ENCODE results near the gene PON3. TPM values are rescaled to one million over a fixed set of nuclear protein-coding genes. Genes with fewer than 3 reads are reported as not detected.

Gene PON3
- total and polyA plus RNA-seq, 2 of the 13 experiments (the other 11 are each of a cell fraction or from before 2014, with no cell fraction given) = 23.6 to 37.8 TPM

DNA sequence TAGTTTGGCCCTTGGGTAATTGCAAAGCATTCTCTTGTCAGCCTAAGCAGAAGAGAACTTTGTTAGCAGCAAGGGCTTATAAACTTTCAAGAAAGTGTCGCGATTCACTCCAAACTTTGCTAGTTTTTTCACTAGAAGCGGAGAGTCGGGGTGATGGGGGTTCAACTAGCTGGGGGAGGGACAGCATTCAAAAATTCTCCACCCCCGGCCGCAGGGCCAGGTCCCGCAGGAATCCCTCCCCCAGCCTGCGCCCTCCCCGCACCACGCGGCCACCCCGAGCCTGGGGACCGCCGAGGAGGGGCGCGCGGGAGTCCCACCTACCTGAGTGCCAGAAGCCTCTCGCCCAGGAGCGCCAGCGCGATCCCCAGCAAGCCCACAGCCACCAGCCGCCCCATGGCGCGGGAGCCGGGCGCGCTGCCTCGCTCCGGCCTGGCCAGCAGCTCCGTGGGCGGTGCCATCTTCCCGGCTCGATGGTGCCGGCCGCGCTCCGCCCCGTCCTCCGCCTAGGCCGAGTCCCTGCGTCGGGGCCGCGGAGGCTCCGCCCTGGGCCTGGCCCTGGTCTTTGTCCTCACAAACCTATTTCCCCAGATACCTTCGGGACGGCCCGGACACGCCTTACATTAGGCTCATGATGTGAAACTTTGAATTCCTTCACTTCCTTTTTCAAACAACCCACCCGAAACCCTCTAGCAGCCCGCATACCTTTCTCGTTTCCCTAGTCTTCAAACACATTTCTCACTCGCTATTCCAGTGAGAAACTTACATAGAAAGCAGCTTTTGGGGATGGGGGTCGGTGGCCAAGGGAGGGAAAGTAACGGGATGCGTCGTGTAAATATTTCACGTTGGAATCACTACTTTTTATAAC is 38.6 kb upstream of the PON3 start, which contains the start of gene PON2 (continued):
- TF ChIP-seq ZNF724P (CRISPR knock-in tag; IDR thresholded peaks at IDR 0.05; ENCODE audit: borderline replicate concordance) (no peak; the same call in 1 of the 2 replicates), ZNF329 (CRISPR knock-in tag; IDR thresholded peaks at IDR 0.05; ENCODE audit: low read depth) (peak; percentile 84), TOE1 (CRISPR knock-in tag; IDR thresholded peaks at IDR 0.05) (0 out of 2 replicates have a peak, but pooled peaks have one; percentile 68), CBX2 (IDR thresholded peaks at IDR 0.05; ENCODE audit: low read depth, low read length) (no peak), CBX2 (CRISPR knock-in tag; IDR thresholded peaks at IDR 0.05; ENCODE audit: low read depth) (no peak), MATR3 (CRISPR knock-in tag; IDR thresholded peaks at IDR 0.05) (no peak), BORCS8-MEF2B (CRISPR knock-in tag; IDR thresholded peaks at IDR 0.05) (peak; percentile 89), ZNF44 (CRISPR knock-in tag; IDR thresholded peaks at IDR 0.05) (no peak), ZFP41 (CRISPR knock-in tag; IDR thresholded peaks at IDR 0.05; ENCODE audit: borderline replicate concordance) (no peak), ZNF780A (CRISPR knock-in tag; IDR thresholded peaks at IDR 0.05) (no peak), TSC22D2 (CRISPR knock-in tag; IDR thresholded peaks at IDR 0.05; ENCODE audit: borderline replicate concordance) (no peak), ZFP36L2 (CRISPR knock-in tag; IDR thresholded peaks at IDR 0.05) (no peak)
- TF ChIP-seq, protein P1, sequence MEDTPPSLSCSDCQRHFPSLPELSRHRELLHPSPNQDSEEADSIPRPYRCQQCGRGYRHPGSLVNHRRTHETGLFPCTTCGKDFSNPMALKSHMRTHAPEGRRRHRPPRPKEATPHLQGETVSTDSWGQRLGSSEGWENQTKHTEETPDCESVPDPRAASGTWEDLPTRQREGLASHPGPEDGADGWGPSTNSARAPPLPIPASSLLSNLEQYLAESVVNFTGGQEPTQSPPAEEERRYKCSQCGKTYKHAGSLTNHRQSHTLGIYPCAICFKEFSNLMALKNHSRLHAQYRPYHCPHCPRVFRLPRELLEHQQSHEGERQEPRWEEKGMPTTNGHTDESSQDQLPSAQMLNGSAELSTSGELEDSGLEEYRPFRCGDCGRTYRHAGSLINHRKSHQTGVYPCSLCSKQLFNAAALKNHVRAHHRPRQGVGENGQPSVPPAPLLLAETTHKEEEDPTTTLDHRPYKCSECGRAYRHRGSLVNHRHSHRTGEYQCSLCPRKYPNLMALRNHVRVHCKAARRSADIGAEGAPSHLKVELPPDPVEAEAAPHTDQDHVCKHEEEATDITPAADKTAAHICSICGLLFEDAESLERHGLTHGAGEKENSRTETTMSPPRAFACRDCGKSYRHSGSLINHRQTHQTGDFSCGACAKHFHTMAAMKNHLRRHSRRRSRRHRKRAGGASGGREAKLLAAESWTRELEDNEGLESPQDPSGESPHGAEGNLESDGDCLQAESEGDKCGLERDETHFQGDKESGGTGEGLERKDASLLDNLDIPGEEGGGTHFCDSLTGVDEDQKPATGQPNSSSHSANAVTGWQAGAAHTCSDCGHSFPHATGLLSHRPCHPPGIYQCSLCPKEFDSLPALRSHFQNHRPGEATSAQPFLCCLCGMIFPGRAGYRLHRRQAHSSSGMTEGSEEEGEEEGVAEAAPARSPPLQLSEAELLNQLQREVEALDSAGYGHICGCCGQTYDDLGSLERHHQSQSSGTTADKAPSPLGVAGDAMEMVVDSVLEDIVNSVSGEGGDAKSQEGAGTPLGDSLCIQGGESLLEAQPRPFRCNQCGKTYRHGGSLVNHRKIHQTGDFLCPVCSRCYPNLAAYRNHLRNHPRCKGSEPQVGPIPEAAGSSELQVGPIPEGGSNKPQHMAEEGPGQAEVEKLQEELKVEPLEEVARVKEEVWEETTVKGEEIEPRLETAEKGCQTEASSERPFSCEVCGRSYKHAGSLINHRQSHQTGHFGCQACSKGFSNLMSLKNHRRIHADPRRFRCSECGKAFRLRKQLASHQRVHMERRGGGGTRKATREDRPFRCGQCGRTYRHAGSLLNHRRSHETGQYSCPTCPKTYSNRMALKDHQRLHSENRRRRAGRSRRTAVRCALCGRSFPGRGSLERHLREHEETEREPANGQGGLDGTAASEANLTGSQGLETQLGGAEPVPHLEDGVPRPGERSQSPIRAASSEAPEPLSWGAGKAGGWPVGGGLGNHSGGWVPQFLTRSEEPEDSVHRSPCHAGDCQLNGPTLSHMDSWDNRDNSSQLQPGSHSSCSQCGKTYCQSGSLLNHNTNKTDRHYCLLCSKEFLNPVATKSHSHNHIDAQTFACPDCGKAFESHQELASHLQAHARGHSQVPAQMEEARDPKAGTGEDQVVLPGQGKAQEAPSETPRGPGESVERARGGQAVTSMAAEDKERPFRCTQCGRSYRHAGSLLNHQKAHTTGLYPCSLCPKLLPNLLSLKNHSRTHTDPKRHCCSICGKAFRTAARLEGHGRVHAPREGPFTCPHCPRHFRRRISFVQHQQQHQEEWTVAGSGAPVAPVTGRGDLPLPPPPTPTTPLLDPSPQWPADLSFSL (CRISPR knock-in tag; IDR thresholded peaks at IDR 0.05) = no peak
- TF ChIP-seq, protein P2, sequence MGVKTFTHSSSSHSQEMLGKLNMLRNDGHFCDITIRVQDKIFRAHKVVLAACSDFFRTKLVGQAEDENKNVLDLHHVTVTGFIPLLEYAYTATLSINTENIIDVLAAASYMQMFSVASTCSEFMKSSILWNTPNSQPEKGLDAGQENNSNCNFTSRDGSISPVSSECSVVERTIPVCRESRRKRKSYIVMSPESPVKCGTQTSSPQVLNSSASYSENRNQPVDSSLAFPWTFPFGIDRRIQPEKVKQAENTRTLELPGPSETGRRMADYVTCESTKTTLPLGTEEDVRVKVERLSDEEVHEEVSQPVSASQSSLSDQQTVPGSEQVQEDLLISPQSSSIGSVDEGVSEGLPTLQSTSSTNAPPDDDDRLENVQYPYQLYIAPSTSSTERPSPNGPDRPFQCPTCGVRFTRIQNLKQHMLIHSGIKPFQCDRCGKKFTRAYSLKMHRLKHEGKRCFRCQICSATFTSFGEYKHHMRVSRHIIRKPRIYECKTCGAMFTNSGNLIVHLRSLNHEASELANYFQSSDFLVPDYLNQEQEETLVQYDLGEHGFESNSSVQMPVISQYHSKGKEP (CRISPR knock-in tag; IDR thresholded peaks at IDR 0.05) = 0 out of 2 replicates have a peak, but pooled peaks have one; percentile 55
- TF ChIP-seq, protein P3, sequence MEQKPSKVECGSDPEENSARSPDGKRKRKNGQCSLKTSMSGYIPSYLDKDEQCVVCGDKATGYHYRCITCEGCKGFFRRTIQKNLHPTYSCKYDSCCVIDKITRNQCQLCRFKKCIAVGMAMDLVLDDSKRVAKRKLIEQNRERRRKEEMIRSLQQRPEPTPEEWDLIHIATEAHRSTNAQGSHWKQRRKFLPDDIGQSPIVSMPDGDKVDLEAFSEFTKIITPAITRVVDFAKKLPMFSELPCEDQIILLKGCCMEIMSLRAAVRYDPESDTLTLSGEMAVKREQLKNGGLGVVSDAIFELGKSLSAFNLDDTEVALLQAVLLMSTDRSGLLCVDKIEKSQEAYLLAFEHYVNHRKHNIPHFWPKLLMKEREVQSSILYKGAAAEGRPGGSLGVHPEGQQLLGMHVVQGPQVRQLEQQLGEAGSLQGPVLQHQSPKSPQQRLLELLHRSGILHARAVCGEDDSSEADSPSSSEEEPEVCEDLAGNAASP (CRISPR knock-in tag; IDR thresholded peaks at IDR 0.05; ENCODE audit: borderline replicate concordance) = peak; percentile 58
- TF ChIP-seq, protein P4, sequence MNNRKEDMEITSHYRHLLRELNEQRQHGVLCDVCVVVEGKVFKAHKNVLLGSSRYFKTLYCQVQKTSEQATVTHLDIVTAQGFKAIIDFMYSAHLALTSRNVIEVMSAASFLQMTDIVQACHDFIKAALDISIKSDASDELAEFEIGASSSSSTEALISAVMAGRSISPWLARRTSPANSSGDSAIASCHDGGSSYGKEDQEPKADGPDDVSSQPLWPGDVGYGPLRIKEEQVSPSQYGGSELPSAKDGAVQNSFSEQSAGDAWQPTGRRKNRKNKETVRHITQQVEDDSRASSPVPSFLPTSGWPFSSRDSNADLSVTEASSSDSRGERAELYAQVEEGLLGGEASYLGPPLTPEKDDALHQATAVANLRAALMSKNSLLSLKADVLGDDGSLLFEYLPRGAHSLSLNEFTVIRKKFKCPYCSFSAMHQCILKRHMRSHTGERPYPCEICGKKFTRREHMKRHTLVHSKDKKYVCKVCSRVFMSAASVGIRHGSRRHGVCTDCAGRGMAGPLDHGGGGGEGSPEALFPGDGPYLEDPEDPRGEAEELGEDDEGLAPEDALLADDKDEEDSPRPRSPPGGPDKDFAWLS (CRISPR knock-in tag; IDR thresholded peaks at IDR 0.05; ENCODE audit: borderline replicate concordance) = no peak
- TF ChIP-seq, protein P5, sequence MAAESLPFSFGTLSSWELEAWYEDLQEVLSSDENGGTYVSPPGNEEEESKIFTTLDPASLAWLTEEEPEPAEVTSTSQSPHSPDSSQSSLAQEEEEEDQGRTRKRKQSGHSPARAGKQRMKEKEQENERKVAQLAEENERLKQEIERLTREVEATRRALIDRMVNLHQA (CRISPR knock-in tag; IDR thresholded peaks at IDR 0.05) = no peak

Measured in HepG2 (cell line).